K562 (cell line): Measurements from ENCODE around the gene PLD5. TPM values are rescaled to one million over a fixed set of nuclear protein-coding genes. Genes with fewer than 3 reads are reported as not detected.

Experiments used
- ATAC-seq: fragments of 200-7000 bp; cut with Tn5 transposase; 3 replicates; pipeline ENCODE4 v1.9.1; 2020; ENCODE audit warnings: moderate library complexity
- BruUV-seq: library from RNA; stranded (reverse); fragments of 400-500 nt; replicated peaks from 2 replicates; lab custom pipeline; 2021; lab: Mats Ljungman, UMichigan
- CTCF ChIA-PET: fragments of 300-600 bp; formaldehyde crosslinking; extraction: SDS; loops from one replicate; lab custom pipeline; 2021; ENCODE audit warnings: low intra/inter-chr PET ratio; lab: Yijun Ruan, JAX
- POLR2A ChIA-PET: fragments of 300-600, 350-650 bp; sonication (Branson Sonifier 250); formaldehyde crosslinking; extraction: SDS; loops from one replicate; lab custom pipeline; 2021; ENCODE audit warnings: antibody characterized with exemption, inconsistent platforms; lab: Yijun Ruan, JAX
- DNase-seq, 4 experiments: peaks; one replicate each; pipeline versions ENCODE4 v3.0.0 to v3.0.0-alpha.2; 2011 to 2018; ENCODE audit warnings: low spot score in 3 of 4, mixed read lengths in 3 of 4; ENCODE audit errors: extremely low read depth in 1 of 4
- FAIRE-seq: peaks from 2 replicates; lab custom pipeline; 2011; peaks lifted over from hg19 to GRCh38; lab: Jason Lieb, UNC
- H2AFZ ChIP-seq: 2 replicates; pipeline ENCODE4 v1.6.0; 2011; ENCODE audit warnings: low read depth, low read length, control low read depth, inconsistent platforms
- H3K27ac ChIP-seq: fragments of 200-600 bp; 3 replicates; pipeline ENCODE4 v1.8.0; 2011; ENCODE audit warnings: low read depth, mild to moderate bottlenecking, control low read depth, inconsistent platforms, low read length, moderate library complexity, mixed read lengths; ENCODE audit errors: extremely low read depth
- H3K27me3 ChIP-seq, 2 experiments: fragments of 300-600 bp in 1 of 2; 2 replicates in 1 of 2; 3 replicates in 1 of 2; pipeline versions ENCODE4 v1.6.0 to v1.8.0; 2011; ENCODE audit warnings: inconsistent platforms in 2 of 2, low read length in 2 of 2, mild to moderate bottlenecking in 1 of 2, mixed read lengths in 1 of 2, moderate library complexity in 1 of 2; ENCODE audit not compliant: control insufficient read depth in 2 of 2, insufficient read depth in 2 of 2
- H3K36me3 ChIP-seq: fragments of 300-600 bp; 3 replicates; pipeline ENCODE4 v1.8.0; 2011; ENCODE audit warnings: mild to moderate bottlenecking, low read length, inconsistent platforms; ENCODE audit not compliant: control insufficient read depth, insufficient read depth
- H3K4me1 ChIP-seq, 2 experiments: fragments of 200-600 bp in 1 of 2; replicated peaks in 1 of 2; 2 replicates in 1 of 2; 3 replicates in 1 of 2; pipeline versions ENCODE4 v1.5.1 to v1.8.0; 2011; ENCODE audit warnings: inconsistent platforms in 2 of 2, low read length in 2 of 2, mild to moderate bottlenecking in 1 of 2, mixed read lengths in 1 of 2, moderate library complexity in 1 of 2; ENCODE audit not compliant: control insufficient read depth in 2 of 2, insufficient read depth in 2 of 2
- H3K4me2 ChIP-seq: 2 replicates; pipeline ENCODE4 v1.6.1; 2011; ENCODE audit warnings: low read length, control low read depth, inconsistent platforms, mixed read lengths; ENCODE audit not compliant: insufficient read depth
- H3K4me3 ChIP-seq: fragments of 200-600 bp; sonication (generic), shearing (Covaris generic); 2 replicates; pipeline ENCODE4 v1.5.1; 2016; ENCODE audit warnings: control low read depth, inconsistent platforms
- H3K79me2 ChIP-seq: fragments of 200-600 bp; 3 replicates; pipeline ENCODE4 v1.8.0; 2011; ENCODE audit warnings: low read length, inconsistent platforms; ENCODE audit not compliant: control insufficient read depth, insufficient read depth
- H3K9ac ChIP-seq, 2 experiments: 2 replicates each; pipeline versions ENCODE4 v1.6.0 to v1.6.1; 2011; ENCODE audit warnings: low read depth in 2 of 2, low read length in 2 of 2, control low read depth in 1 of 2, inconsistent platforms in 1 of 2, mild to moderate bottlenecking in 1 of 2, mixed read lengths in 1 of 2; ENCODE audit not compliant: insufficient read depth in 1 of 2
- H3K9me1 ChIP-seq: one replicate; pipeline ENCODE4 v1.6.0; 2011; ENCODE audit warnings: inconsistent platforms, mild to moderate bottlenecking, low read length, moderate library complexity; ENCODE audit not compliant: control insufficient read depth, insufficient read depth
- H3K9me3 ChIP-seq: replicated peaks from 2 replicates; pipeline ENCODE4 v1.5.1; 2011; ENCODE audit warnings: low read depth, low read length, inconsistent platforms; ENCODE audit not compliant: control insufficient read depth, insufficient read depth
- H4K20me1 ChIP-seq: replicated peaks from 2 replicates; pipeline ENCODE4 v1.6.1; 2011; ENCODE audit warnings: low read length, inconsistent platforms, mixed read lengths; ENCODE audit not compliant: control insufficient read depth, insufficient read depth
- GABPB2 ChIP-seq: fragments of 250-450 bp; sonication (Bioruptor Pico); conservative IDR thresholded peaks from 2 replicates; pipeline ENCODE4 v1.5.1; 2021; ENCODE audit warnings: mild to moderate bottlenecking
- NFRKB ChIP-seq: fragments of 450-650 bp; IDR thresholded peaks from 2 replicates; pipeline ENCODE4 v1.6.1; 2016; ENCODE audit warnings: low read depth
- PRPF4 ChIP-seq: fragments of 200-400 bp; formaldehyde crosslinking; IDR thresholded peaks from one replicate; pipeline ENCODE4 v1.6.1; 2017; ENCODE audit warnings: low read length, low read depth, mild to moderate bottlenecking; ENCODE audit not compliant: insufficient read depth, poor library complexity, severe bottlenecking
- SRSF9 ChIP-seq: fragments of 200-400 bp; formaldehyde crosslinking; IDR thresholded peaks from 2 replicates; pipeline ENCODE4 v1.6.1; 2017; ENCODE audit warnings: low read depth, low read length, borderline replicate concordance
- TBP ChIP-seq: optimal IDR thresholded peaks from 2 replicates; pipeline ENCODE3; 2011; ENCODE audit warnings: low read depth, low read length, improper control_type of control experiment
- TRIM24 ChIP-seq, 2 experiments: fragments of 450-650 bp; IDR thresholded peaks; 2 replicates each; pipeline ENCODE4 v1.6.1; 2016
- WHSC1 ChIP-seq: IDR thresholded peaks from one replicate; pipeline ENCODE4 v1.6.1; 2012; ENCODE audit warnings: low read length, control low read depth, inconsistent platforms
- ZNF41 ChIP-seq: fragments of 250-450 bp; sonication (Bioruptor Pico); conservative IDR thresholded peaks from 2 replicates; pipeline ENCODE4 v1.4.0; 2020; ENCODE audit warnings: mild to moderate bottlenecking
- WGBS: fragments of 100-300 bp; shearing (Covaris generic); methylation state at CpG from one replicate; pipeline ENCODE4 v1.1.6; 2016; ENCODE audit warnings: low coverage, mixed read lengths; ENCODE audit not compliant: insufficient coverage; ENCODE audit errors: missing lambda C conversion rate; 5-methylcytosine and 5-hydroxymethylcytosine counted together
- in situ Hi-C: fragments of 300-500 bp; cut with MboI; formaldehyde crosslinking; loops from 4 replicates; pipeline ENCODE4 v1.15.0; 2018; ENCODE audit warnings: inconsistent platforms, mixed read lengths
- intact Hi-C: fragments of 100-400 bp; cut with micrococcal nuclease; formaldehyde crosslinking; loops from 2 replicates; pipeline ENCODE4 v1.14.2; 2022
- polyA plus RNA-seq, 8 experiments: library from polyadenylated mRNA; depleted of rRNA in 4 of 8; stranded (reverse) in 5 of 8; unstranded in 3 of 8; fragments of >200 nt; fragmentation: Nextera tagmentation in 2 of 8; fragmentation: Illumina TruSeq in 1 of 8; extraction: Ambion mirVana in 2 of 8; extraction: Trizol in 1 of 8; gene quantifications; 2 replicates each; pipeline versions ENCODE4 v1.2.1 to v1.2.3, GENCODE V29; 2011 to 2014; ENCODE audit warnings: inconsistent platforms in 1 of 8, missing spikeins in 1 of 8
- total RNA-seq, 7 experiments: library from RNA; depleted of rRNA in 6 of 7; stranded (reverse); fragments of >200 nt in 6 of 7; fragmentation: Illumina TruSeq in 2 of 7; extraction: Trizol in 2 of 7; gene quantifications; 2 replicates each; pipeline versions ENCODE4 v1.2.1 to v1.2.3, GENCODE V29; 2011 to 2021; ENCODE audit warnings: low replicate concordance in 1 of 7
- TF ChIP-seq, protein P1 (sequence below): fragments of 450-650 bp; IDR thresholded peaks from 2 replicates; pipeline ENCODE4 v1.6.1; 2017; ENCODE audit warnings: antibody characterized with exemption, mild to moderate bottlenecking
- TF ChIP-seq, protein P2 (sequence below): fragments of 450-650 bp; IDR thresholded peaks from 2 replicates; pipeline ENCODE4 v1.6.1; 2014; ENCODE audit warnings: low read depth, mild to moderate bottlenecking, moderate library complexity, borderline replicate concordance
- TF ChIP-seq, protein P3 (sequence below): fragments of 200-800 bp; sonication (Bioruptor generic); IDR thresholded peaks from 2 replicates; pipeline ENCODE4 v1.6.1; 2017; ENCODE audit warnings: missing genetic modification characterization, missing compliant biosample characterization

The PLD5 gene
- total and polyA plus RNA-seq, 9 of the 15 experiments (the other 6 are each of a cell fraction or from before 2014, with no cell fraction given) = not detected

DNA sequence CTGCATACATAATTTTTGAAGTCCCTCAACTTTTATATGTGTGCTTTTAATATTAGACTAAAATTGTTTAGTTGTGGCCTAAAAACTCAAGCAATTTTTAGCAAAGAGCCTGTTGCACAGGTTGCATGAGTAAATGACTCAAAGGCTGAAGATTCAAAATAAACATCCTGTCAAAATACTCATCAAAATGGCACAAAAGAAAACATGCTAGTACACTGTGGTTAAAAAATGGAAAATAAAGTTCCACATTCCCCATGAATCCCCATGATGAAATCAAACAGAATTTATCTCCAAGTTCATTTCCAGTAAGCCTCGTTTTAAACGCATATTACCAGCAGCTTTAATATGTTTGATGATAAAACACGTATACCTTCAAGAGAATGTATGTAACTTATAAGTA is 295.5 kb downstream of the PLD5 start:
- Histone ChIP-seq H3K79me2 (no peaks in the 10 kb centered on the region), H3K9me3 (no peaks in the 10 kb centered on the region; the same call in 1 of the 2 replicates), H3K9ac (no peak overlapping the region), H4K20me1 (no peaks in the 10 kb centered on the region), H3K27ac (no peak overlapping the region), H3K9me1 (no peaks in the 10 kb centered on the region), H3K36me3 (no peaks in the 10 kb centered on the region), H3K4me1 (no peaks in the 10 kb centered on the region), H3K4me2 (no peak overlapping the region), H3K4me3 (no peak overlapping the region), H3K27me3 (no peaks in the 10 kb centered on the region), H2AFZ (no peak overlapping the region)
- in situ Hi-C loops (no loop called here), intact Hi-C loops (no loop called here)
- ATAC-seq = no peak
- ChIA-PET POLR2A (no interaction called here), CTCF (no interaction called here)
- 1% methylated on average over 3 of the region's 3 CpGs for WGBS
- no peak for DNase-seq
- TF ChIP-seq TBP (no peak), NFRKB (no peak), ZNF41 (CRISPR knock-in tag) (no peak), TRIM24 (IDR thresholded peaks at IDR 0.05) (no peak), PRPF4 (no peak), WHSC1 (no peak), SRSF9 (no peak), GABPB2 (CRISPR knock-in tag) (no peak)
- TF ChIP-seq, protein P1, sequence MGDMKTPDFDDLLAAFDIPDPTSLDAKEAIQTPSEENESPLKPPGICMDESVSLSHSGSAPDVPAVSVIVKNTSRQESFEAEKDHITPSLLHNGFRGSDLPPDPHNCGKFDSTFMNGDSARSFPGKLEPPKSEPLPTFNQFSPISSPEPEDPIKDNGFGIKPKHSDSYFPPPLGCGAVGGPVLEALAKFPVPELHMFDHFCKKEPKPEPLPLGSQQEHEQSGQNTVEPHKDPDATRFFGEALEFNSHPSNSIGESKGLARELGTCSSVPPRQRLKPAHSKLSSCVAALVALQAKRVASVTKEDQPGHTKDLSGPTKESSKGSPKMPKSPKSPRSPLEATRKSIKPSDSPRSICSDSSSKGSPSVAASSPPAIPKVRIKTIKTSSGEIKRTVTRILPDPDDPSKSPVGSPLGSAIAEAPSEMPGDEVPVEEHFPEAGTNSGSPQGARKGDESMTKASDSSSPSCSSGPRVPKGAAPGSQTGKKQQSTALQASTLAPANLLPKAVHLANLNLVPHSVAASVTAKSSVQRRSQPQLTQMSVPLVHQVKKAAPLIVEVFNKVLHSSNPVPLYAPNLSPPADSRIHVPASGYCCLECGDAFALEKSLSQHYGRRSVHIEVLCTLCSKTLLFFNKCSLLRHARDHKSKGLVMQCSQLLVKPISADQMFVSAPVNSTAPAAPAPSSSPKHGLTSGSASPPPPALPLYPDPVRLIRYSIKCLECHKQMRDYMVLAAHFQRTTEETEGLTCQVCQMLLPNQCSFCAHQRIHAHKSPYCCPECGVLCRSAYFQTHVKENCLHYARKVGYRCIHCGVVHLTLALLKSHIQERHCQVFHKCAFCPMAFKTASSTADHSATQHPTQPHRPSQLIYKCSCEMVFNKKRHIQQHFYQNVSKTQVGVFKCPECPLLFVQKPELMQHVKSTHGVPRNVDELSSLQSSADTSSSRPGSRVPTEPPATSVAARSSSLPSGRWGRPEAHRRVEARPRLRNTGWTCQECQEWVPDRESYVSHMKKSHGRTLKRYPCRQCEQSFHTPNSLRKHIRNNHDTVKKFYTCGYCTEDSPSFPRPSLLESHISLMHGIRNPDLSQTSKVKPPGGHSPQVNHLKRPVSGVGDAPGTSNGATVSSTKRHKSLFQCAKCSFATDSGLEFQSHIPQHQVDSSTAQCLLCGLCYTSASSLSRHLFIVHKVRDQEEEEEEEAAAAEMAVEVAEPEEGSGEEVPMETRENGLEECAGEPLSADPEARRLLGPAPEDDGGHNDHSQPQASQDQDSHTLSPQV = no peak
- TF ChIP-seq, protein P2, sequence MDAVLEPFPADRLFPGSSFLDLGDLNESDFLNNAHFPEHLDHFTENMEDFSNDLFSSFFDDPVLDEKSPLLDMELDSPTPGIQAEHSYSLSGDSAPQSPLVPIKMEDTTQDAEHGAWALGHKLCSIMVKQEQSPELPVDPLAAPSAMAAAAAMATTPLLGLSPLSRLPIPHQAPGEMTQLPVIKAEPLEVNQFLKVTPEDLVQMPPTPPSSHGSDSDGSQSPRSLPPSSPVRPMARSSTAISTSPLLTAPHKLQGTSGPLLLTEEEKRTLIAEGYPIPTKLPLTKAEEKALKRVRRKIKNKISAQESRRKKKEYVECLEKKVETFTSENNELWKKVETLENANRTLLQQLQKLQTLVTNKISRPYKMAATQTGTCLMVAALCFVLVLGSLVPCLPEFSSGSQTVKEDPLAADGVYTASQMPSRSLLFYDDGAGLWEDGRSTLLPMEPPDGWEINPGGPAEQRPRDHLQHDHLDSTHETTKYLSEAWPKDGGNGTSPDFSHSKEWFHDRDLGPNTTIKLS = no peak
- TF ChIP-seq, protein P3, sequence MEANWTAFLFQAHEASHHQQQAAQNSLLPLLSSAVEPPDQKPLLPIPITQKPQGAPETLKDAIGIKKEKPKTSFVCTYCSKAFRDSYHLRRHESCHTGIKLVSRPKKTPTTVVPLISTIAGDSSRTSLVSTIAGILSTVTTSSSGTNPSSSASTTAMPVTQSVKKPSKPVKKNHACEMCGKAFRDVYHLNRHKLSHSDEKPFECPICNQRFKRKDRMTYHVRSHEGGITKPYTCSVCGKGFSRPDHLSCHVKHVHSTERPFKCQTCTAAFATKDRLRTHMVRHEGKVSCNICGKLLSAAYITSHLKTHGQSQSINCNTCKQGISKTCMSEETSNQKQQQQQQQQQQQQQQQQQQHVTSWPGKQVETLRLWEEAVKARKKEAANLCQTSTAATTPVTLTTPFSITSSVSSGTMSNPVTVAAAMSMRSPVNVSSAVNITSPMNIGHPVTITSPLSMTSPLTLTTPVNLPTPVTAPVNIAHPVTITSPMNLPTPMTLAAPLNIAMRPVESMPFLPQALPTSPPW (CRISPR knock-in tag) = no peak
- no TSS peak for BruUV-seq
- FAIRE-seq = no peak
